NCI-H128 (cell line): ENCODE data around the gene CIAO3.
A peak's percentile ranks its signal among the peaks of the same experiment; 100 is the strongest.
"Not testable (repeated sequence)": the region's sequence is repeated elsewhere in the genome, so short reads cannot be mapped to it uniquely, and the experiment has no call there.

Experiments
- DNase-seq: peaks from one replicate; lab custom pipeline; 2025; ENCODE audit not compliant: unreplicated experiment; lab: John Stamatoyannopoulos, UW

Gene CIAO3

GRCh38 chr16:694863-695354, 45.9 kb downstream of the CIAO3 start:
- no peak for DNase-seq

GRCh38 chr16:694187-694862, 46.5 kb downstream of the CIAO3 start:
- no peak for DNase-seq

GRCh38 chr16:693766-694165, 47.0 kb downstream of the CIAO3 start:
- no peak for DNase-seq

- no peak for DNase-seq
These were observed 47.4 kb downstream of the CIAO3 start for GRCh38 chr16:693364-693763.

GRCh38 chr16:692356-693108, 48.3 kb downstream of the CIAO3 start:
- DNase-seq, result no peak

- not testable (repeated sequence) for DNase-seq
These were observed 49.6 kb downstream of the CIAO3 start for GRCh38 chr16:691242-691641.

GRCh38 chr16:689175-689897, 51.5 kb downstream of the CIAO3 start:
- DNase-seq, result no peak

- no peak for DNase-seq
These were observed 53.3 kb downstream of the CIAO3 start for GRCh38 chr16:687499-687898.

- no peak for DNase-seq
These were observed 54.1 kb downstream of the CIAO3 start for GRCh38 chr16:686459-687260.

GRCh38 chr16:685967-686366, 54.8 kb downstream of the CIAO3 start:
- DNase-seq, result no peak

GRCh38 chr16:684961-685696, 55.7 kb downstream of the CIAO3 start:
- no peak for DNase-seq

- peak; percentile 92 for DNase-seq
These were observed 56.6 kb downstream of the CIAO3 start, which contains the start of gene JMJD8 for GRCh38 chr16:684071-684794. TSS of gene JMJD8 (minus strand) at chr16:684334. CDS start at chr16:684319, 15 bp downstream.

- DNase-seq, result no peak
These were observed 57.3 kb downstream of the CIAO3 start for GRCh38 chr16:683396-684070.

- DNase-seq, result no peak
These were observed 58.1 kb downstream of the CIAO3 start for GRCh38 chr16:682493-683395.

GRCh38 chr16:681746-682427, 58.9 kb downstream of the CIAO3 start:
- DNase-seq, result no peak

GRCh38 chr16:680967-681745, 59.6 kb downstream of the CIAO3 start:
- DNase-seq, result no peak

- no peak for DNase-seq
These were observed 60.2 kb downstream of the CIAO3 start for GRCh38 chr16:680625-680945.
